ENCODE data around the gene GRHL1.

GRHL1 gene

GRCh38 chr2:10016802-10017258 lies 65.3 kb downstream of the GRHL1 start:
- TF ChIP-seq CTCF (IDR thresholded peaks at IDR 0.05) = no peak
- Histone ChIP-seq H3K36me3 (no peaks in the 10 kb centered on the region), H3K27me3 (no peaks in the 10 kb centered on the region), H3K4me3 (ENCODE audit: low read depth in 1 of 2, low read length in 1 of 2) (no peak overlapping the region), H3K4me1 (ENCODE audit: control insufficient read depth in 1 of 2, insufficient read depth in 1 of 2, low read depth in 1 of 2, low read length in 1 of 2) (peaks cover 11 to 12% of the 10 kb centered on the region in 2 experiments), H3K27ac (no peak overlapping the region), H3K9me3 (no peaks in the 10 kb centered on the region)

- no peak for TF ChIP-seq CTCF (IDR thresholded peaks at IDR 0.05)
- Histone ChIP-seq H3K4me1 (ENCODE audit: control insufficient read depth in 1 of 2, insufficient read depth in 1 of 2, low read depth in 1 of 2, low read length in 1 of 2) (peaks cover 11 to 12% of the 10 kb centered on the region in 2 experiments), H3K4me3 (ENCODE audit: low read depth in 1 of 2, low read length in 1 of 2) (no peak overlapping the region), H3K36me3 (no peaks in the 10 kb centered on the region), H3K27me3 (no peaks in the 10 kb centered on the region), H3K9me3 (no peaks in the 10 kb centered on the region), H3K27ac (no peak overlapping the region)
These were observed 65.9 kb downstream of the GRHL1 start for GRCh38 chr2:10017313-10017941.

- Histone ChIP-seq H3K4me1 (ENCODE audit: control insufficient read depth in 1 of 2, insufficient read depth in 1 of 2, low read depth in 1 of 2, low read length in 1 of 2) (peaks cover 11 to 12% of the 10 kb centered on the region in 2 experiments), H3K27me3 (no peaks in the 10 kb centered on the region)
- no peak for TF ChIP-seq CTCF (IDR thresholded peaks at IDR 0.05)
These were observed 67.7 kb downstream of the GRHL1 start for GRCh38 chr2:10019174-10019573.

GRCh38 chr2:10019602-10020400 lies 68.3 kb downstream of the GRHL1 start:
- Histone ChIP-seq H3K9me3 (no peaks in the 10 kb centered on the region), H3K36me3 (no peaks in the 10 kb centered on the region), H3K27ac (no peak overlapping the region), H3K4me1 (ENCODE audit: control insufficient read depth in 1 of 2, insufficient read depth in 1 of 2, low read depth in 1 of 2, low read length in 1 of 2) (peaks cover 11 to 12% of the 10 kb centered on the region in 2 experiments), H3K27me3 (no peaks in the 10 kb centered on the region), H3K4me3 (ENCODE audit: low read depth in 1 of 2, low read length in 1 of 2) (no peak overlapping the region)
- TF ChIP-seq CTCF (IDR thresholded peaks at IDR 0.05) = no peak

More at GRCh38 chr2:10019174-10019573, 67.7 kb downstream of the GRHL1 start:
- H3K27ac ChIP-seq = no peak overlapping the region
- no peaks in the 10 kb centered on the region for H3K9me3 ChIP-seq
- no peaks in the 10 kb centered on the region for H3K36me3 ChIP-seq
- H3K4me3 ChIP-seq (ENCODE audit: low read depth in 1 of 2, low read length in 1 of 2) = no peak overlapping the region

GRCh38 chr2:10022041-10022421 lies 70.5 kb downstream of the GRHL1 start:
- Histone ChIP-seq H3K4me1 (ENCODE audit: control insufficient read depth in 1 of 2, insufficient read depth in 1 of 2, low read depth in 1 of 2, low read length in 1 of 2) (peaks cover 11 to 12% of the 10 kb centered on the region in 2 experiments), H3K9me3 (no peaks in the 10 kb centered on the region), H3K27ac (no peak overlapping the region), H3K27me3 (no peaks in the 10 kb centered on the region), H3K4me3 (ENCODE audit: low read depth in 1 of 2, low read length in 1 of 2) (no peak overlapping the region), H3K36me3 (no peaks in the 10 kb centered on the region)
- TF ChIP-seq CTCF (IDR thresholded peaks at IDR 0.05) = no peak

Measured in neutrophil (primary cell).